NCI-H460 (cell line): ENCODE results near the gene ANKRD44. TPM values are rescaled to one million over a fixed set of nuclear protein-coding genes. Genes with fewer than 3 reads are reported as not detected.

Experiments
- DNase-seq: peaks from one replicate; pipeline ENCODE4 v3.0.0-alpha.2; 2016; ENCODE audit warnings: low read depth; ENCODE audit errors: extremely low read depth
- total RNA-seq: library from RNA; depleted of rRNA; stranded (reverse); fragments of >200 nt; shearing (Covaris generic); gene quantifications from 2 replicates; pipeline ENCODE4 v1.2.3, GENCODE V29; 2014

The ANKRD44 gene
- total RNA-seq, 1 experiment from 2014 or later = 20.8 TPM

DNA sequence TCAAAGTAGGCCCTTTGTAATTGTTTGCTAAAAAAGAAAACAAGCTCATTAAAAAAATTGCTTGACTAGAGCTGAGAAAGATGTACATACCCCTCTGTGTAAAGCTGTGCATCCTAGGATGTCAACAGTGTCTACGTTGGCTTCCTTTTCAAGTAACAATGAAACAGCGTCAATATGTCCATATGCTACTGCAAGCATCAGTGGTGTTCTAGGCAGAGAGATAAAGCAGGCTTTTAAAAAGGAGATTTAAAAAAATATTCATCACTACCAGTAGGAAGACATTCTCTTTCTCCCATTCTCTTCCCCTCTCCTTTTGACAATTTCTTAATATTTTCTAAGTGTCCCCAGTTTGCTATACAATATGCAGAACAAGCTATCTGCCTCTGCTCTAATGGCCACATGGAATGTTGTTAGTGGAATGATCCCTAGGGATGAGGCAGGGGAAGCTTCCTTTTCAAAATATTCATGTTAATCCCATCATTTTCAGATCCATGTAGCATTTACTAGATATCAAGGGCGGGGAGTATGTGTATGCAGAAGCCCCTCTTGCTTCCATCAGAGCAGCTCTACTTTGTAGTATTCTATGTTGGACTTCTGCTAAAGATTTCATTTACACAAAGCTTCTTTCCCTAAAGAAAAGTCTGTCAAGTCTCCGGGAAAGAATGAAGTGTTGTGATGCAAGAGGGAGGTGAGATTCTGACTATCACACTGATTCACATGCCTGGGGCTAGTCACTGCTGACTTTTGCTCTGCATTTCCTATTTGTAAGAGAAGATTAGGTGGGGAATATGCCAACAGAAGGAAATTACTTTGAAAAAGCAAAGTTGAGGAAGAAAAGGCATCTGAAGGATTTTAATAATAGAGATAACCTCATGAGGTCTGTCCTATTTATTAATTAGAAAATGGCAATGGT is 302.6 kb downstream of the ANKRD44 start:
- DNase-seq = peak; percentile 45

DNA sequence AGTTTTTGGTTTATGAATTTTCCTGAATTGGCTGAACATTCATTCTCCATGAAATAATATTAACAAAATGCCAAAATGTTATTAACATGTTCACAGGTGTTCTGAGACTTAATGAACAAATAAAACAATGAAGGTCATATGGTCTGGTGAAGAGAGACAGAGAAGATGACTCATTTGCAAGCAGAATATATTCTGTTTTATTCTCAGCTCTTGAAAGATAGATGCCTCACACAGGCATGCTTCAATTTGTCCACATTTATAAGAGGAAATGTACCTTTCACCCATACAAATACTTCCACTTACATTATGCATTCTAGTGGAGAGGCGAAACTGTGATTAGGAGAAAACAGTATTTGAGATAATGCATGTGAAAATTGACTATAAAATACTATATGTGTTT is 308.7 kb downstream of the ANKRD44 start:
- DNase-seq = no peak

DNA sequence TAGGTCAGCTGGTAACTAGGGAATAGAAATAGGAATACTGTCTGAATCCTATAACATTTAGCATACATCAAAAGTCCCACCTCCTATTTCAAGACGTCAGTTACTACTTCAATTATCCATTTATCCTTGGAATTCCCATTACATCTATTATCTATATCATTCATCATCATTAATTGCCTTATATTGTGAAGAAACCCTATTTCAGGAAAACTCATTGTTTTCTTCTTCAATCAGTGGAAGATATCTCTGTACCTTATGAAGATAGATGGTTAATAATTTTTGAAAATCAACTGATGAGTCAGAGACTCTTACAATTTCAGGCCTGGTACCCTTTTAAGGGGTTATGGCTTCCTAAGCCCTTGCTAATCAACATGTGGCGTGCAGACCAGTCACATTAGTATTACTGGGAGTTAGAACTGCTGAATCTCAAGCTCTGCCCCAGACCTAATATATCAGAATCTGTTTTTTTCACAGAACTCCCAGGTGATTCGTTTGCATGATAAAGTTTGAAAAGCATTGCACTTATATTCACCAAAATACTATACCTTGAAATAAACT is 314.7 kb downstream of the ANKRD44 start:
- DNase-seq = no peak

DNA sequence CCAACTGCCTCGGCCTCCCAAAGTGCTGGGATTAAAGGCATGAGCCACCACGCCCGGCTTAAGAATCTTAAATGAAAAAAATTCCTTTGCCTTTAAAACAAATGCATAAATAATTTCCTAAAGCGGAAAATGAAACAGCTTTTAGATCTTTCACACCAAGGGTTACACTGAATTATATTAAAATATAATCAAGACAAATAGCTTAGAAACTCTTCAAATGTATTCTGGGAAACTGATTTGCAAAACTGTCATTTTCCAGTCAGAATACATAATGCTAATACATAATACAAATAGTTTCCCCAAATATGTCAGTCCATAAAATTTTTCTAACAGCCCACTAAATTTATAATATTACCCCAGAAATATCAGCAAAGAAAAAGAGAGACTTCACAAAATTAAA is 315.8 kb downstream of the ANKRD44 start:
- DNase-seq = no peak

DNA sequence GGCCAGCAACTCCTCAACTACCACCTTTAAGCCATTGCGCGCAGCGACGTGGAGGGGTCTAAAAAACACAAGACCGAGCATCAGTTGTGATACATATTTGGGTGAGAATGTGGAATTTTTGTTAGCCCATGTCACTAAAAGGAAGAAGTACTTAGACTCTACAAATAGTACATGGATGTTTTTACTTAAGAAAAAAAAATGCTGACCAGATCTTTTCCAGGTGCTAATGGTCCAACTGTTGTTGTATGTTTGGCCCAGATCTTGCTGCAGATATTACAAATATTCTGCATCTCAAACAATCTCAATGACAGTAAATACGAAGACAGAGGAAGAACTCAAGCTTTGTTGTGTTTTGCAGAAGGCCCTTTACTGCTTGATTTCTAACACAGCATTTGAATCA is 317.0 kb downstream of the ANKRD44 start:
- DNase-seq = no peak

DNA sequence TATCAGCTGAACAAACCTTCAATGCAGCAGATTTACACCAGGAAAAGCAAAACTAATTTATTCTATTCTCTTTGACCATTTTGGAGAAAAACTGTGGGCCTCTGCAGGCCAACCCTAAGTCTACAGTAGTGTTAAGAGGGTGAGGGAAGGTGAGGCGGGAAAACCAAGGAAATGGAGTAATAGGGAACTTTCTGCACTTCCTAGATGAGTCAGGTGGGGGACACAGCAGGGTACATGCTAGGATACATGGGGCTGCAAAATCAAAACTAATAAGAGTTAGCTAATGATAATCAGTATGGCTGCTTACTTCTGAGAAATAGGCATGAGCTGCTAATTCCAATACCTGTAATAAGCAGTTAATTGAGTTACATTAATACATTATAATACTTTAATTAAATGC is 318.1 kb downstream of the ANKRD44 start:
- no peak for DNase-seq

DNA sequence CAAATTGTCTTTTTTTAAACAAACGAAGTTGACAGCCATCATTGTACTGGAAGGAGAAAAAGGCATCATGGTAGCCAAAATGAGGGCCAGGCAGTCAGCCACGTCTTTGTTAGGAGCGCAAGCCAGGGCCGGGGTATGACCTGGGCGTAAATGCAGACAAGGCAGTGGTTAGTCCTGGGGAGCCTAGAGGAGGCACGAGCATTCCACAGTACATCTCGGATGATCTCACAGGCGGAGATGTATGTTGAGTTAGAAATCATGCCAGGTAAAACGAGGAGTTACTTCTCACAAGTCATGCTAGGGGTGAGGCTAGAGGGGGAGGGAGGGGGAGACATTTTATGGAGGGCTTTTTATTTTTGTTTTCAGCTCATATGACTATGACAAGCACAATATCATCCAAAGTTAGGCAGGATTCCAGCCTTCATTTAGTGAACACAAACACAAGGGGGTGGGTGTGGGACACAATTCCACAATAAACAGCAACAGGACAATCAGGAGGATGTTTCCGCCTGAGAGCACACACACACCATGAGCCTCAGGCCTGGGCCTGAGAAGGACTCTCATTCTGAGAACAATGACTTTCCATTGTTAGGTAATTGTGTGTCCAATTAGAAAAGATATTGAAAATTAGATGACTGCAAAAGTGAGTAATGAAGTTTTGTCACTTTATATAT is 319.7 kb downstream of the ANKRD44 start:
- DNase-seq = no peak

DNA sequence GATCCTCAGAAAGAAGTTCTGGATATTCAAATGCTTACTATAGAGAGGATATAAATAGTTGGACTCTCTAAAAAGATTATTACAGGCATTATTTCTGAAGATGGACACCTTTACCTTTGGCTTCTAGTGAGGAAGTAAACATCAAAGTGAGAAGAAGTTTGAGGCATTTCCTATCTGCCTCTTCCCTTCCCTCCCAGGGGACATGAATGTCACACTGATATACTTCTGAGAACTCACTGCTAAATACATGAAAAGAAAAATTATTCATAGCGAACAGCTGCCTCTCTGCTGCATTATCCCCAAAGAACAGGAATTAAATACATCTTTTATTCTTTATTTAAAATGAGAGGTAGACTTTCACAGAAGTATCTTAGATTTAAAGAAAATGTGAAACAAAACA is 320.5 kb downstream of the ANKRD44 start:
- DNase-seq = no peak

DNA sequence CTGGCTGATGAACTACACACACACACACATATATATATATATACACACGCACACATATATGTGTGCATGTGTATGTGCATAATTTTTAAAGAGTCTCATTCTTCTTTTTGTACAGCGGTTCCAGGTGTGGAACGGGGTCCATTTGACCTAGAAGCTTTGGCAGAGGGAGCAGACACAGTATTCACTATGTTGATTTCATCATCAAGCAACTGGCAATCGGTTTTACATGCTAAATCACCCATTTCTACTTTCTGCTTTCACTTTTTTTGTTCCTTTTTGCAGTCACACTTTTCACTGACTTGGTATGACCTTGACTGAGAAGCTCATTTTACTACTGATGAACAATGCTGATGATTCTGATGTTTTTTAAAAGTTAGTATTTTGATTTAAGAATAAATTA is 321.1 kb downstream of the ANKRD44 start:
- DNase-seq = no peak

DNA sequence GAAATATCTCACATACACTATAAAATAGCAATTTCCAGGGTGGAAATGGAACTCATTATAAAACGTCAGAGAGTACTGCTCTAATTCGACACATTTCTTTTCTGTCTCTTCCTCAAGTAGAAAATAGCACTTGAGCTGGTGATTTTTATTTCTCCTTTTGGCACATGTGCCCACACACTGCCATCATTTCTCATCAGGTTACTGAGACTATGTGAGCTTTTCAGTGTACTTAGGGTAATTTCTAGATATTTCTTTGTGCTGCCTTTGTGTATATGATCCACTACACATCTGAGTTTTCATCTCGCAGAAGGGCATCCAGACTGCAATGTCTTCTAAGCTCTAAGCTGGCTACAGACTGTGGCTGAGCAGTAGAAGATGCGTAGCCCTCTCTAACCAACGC is 321.9 kb downstream of the ANKRD44 start:
- no peak for DNase-seq

DNA sequence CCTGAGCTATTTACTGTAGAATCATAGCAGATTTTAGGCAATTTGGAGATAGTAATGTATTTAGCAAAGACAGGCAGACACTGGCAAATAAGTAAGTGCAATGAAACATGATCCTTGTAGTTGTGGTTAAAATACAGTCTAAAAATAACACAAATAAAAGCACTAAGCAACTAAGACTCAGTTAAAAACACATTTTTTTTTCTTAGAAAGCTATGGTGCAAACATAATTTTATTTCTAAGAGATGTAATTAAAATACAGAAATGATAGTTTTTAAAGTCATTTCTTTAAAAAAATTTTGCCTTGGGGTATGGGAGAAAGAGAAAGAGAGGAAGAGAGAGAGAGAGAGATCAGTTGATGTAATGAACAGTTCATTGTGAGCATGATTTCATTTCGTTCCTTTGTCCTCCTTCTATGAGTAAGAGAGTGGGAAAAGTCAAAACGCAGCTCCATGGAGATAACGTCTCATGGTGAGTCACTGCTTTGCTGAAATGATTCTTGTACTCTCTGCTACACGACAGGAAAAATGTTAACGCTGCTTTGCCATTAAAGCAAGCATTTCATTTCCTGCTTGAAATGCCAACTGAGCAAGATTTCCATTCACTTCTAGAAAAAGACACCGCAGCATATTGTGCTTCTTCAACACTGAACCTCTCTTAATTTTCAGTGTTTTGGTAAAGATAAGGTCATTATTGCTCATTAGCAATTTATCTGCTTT is 322.8 kb downstream of the ANKRD44 start:
- peak; percentile 93 for DNase-seq

DNA sequence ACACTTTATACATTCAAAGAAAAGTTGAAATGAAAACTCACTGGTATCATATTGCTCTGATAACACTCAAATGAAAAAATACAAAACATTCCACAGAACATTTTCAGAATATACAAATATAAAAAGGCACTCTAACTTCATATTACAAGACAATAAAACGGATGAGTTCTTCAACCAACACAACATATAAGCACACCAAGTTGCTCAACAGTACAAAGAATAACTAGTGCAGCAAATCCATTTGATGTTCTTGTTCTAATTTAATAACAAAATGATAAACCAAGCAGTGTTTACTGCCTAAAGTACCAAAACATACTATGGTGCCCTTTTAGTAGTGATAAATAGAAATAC is 323.3 kb downstream of the ANKRD44 start:
- DNase-seq = no peak

DNA sequence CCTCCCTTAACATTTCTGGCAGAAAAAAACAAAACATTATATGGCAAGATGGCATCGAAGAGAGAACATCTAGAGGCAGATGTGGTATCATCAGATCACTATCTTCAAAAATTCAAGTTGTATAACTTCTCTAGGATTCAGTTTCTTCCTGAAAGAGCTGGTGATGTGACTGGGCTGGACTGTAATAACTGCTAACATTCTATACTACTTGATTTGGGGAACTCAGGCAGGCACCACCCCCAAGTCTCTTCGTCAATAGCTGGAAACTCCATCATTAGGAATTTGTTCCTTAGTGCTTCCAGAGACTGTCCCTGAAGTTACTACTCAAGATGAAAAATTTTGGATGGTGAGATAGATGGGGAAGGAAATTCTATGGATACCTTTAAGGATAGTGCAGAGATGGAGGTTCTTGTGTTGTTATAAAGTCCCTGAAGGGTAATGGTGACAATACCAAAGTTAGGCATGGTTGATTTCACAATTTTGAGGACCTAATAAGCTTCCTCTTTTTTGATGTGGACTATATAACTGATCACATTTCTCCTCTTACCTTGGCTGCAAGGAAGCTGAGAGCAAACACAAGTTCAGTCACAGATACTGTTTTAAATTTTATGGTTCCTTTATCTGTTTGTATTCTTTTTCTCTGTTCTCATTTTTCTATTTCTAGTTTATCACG is 324.9 kb downstream of the ANKRD44 start:
- DNase-seq = no peak

DNA sequence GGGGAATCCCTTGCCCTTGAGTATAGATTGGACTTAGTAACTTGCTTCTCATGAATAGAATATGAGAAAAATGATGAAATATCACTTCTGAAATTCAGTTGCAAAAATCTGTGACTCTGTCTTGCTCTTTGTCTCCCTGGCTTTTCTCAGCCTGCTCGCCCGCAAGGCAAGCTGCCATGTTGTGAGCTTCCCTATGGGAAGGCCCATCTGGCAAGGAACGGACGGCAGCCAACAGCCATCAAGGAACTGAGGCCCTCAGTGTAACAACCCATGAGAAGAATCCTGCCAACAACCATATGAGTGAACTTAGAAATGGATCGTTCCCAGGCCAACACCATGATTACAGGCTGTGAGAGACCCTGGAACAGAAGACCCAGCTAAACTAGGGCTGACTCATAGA is 325.7 kb downstream of the ANKRD44 start:
- DNase-seq = no peak

DNA sequence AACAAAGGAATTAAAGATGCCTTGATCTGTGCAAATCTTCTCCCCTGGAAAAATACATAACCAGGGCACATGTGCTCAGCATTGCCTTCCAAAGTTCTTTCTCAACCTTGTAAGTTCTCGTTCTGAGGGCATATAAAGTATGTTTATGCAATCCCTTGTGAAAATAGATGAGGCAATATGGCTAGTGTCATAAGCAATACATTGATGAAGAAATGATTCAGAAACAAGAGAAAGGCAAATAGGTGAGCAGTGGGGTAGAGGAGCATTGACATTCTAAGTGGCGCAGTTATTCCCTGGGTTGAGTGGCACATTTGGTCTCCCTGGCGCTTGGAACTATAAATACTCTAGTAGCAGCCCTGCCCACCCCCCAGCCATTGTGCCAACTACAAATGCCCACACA is 326.6 kb downstream of the ANKRD44 start:
- DNase-seq = peak; percentile 53

DNA sequence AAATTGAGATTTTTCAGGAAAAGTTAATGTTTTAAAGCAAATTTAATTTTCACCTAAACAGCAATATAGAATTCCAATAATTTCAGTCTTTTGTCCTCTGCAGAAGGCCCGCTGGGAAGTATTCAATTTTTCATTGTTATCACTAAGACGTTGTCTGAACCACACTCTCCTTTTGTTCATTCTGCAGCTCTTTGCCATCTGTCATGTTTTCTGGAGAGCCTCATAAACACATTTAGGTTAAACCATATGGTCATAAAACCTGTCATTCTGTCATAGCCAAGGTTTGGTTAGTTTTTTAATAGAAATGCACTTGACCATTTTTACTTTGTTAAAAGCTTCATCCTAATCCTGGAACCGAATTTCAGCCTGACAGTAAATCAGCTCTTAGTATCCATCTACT is 330.1 kb downstream of the ANKRD44 start:
- DNase-seq = no peak

DNA sequence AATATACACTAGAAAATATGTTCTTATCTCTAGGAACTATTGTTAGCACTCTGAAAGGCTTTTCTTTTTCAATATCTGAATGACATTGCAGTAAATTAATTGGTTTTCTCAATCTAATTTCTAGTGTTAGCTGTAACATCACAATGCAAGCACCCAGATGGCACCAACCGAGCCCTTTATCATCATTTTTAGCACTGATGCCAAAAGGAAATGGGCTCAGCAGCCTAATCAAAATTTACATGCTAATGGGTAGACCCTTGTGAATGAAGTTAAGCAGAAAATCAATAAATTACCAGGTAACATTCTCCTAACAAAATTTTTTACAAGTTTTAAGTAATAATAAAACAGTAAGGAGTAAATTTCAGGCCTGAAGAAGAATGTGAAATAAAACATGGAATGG is 330.6 kb downstream of the ANKRD44 start:
- no peak for DNase-seq

DNA sequence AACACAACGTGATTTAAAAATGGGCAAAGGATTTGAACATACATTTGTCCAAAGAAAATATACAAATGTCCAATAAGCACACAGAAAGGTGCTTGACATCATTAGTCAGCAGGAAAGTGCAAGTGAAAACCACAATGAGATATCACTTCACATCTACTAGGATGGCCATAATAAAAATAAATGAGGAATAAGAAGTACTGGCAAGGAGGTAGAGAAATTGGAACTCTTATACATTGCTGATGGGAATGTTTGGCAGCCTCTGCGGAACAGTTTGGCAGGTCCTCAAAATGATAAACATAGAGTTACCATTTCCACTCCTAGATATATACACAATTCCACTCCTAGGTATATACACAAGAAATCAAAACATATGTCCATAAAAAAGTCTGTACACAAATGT is 333.1 kb downstream of the ANKRD44 start:
- no peak for DNase-seq

DNA sequence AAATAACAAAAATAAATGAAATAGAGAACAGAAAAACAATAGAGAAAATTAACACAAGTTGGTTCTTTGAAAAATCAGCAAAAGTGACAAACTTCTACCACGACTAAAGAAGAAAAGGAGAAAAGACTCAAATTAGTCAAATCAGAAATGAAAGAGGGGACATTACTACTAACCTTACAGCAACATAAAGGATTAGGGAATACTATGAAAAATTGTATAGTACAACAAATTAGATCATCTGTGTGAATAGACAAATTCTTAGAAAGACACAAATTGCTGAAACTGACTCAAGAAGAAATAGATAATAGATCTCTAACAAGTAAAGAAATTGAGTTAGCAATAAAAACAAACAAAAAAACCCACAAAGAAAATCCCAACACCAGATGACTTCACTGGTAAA is 335.6 kb downstream of the ANKRD44 start:
- DNase-seq = no peak

DNA sequence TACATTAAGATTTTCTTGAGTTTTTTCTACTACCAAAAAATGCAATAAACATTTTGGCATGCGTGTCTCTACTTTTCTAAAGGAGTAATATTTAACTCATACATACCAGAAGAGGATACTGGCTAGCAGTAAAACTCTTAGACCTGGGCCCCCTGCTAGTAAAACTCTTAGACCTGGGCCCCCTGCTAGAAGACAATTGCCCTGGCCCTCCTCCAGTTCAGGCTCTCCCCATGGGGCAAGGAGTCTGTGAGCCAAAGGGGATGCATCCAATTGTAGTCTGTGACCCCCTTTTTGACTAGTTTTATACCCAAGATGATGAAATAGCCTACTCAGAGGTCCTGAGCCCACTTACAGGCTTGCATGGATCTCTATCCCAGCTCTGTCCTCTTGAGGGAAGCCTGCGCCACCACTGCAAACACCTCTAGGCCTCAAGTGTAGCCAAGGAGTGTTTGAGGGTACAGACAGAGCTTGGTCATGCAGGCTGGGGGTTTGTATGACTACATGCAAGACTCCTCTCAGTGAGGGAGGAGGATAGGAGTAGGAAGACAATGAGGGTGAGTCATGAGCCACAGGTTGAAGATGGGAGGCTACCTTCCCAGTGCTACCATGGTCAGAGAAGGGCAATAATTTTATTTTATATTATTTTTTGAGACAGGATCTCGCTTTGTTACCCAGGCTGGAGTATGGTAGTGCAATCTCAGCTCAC is 338.9 kb downstream of the ANKRD44 start:
- DNase-seq = no peak
